ENCODE results near the gene HAUS8.
"Not testable (repeated sequence)": the region's sequence is repeated elsewhere in the genome, so short reads cannot be mapped to it uniquely, and the experiment has no call there.

The HAUS8 gene, protein sequence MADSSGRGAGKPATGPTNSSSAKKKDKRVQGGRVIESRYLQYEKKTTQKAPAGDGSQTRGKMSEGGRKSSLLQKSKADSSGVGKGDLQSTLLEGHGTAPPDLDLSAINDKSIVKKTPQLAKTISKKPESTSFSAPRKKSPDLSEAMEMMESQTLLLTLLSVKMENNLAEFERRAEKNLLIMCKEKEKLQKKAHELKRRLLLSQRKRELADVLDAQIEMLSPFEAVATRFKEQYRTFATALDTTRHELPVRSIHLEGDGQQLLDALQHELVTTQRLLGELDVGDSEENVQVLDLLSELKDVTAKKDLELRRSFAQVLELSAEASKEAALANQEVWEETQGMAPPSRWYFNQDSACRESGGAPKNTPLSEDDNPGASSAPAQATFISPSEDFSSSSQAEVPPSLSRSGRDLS

DNA sequence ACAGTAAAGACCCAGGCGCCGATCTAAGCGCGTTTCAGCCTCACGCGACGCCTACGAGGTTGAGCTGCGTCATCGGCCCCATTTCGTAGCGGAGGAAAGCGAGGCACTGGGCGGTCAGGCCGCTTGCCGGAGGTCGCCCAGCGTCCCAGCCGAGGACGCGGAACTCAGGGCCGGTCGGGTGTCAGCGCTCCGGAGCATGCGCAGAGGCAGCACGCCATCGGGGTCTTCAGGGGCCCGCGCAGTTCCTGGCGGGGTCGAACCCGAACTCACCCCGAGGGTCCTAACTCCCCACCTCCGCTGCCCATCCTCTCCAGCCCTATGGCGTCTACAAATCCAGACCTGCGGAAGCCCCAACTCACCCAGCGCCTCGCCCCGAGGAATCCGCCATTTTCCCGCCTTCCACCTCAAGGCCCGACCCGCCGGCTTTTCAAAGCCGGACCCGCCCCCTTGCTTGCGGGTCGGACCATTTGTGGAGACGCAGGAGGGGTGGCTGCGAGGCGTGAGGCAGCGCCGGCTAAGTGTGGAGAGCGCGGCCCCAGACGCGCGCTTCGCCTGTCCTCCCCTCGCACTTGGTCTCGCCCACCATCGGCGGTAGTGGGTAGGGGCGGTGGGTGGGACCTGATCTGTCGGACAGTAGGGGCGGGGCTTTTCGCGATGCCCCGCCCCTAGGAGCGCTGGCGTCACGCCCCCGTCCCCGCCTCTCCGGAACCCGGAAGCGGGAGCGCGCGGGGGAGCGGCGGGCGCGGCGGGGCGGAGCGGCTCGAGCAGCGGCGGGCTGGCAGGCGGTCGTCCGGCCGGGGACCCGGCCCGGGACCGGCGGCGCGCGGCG is at the start of gene HAUS8, which contains the start of gene MYO9B:
HAUS8 (minus strand) TSS at position 418 of the 829 bp plus-strand sequence; CDS start at position 388, 30 bp downstream.
MYO9B (plus strand) TSS at position 743 of the 829 bp plus-strand sequence. CDS start 25,941 bp downstream, outside the sequence.
- peak; percentile 96 for DNase-seq

- no peak for DNase-seq
These were observed 48.8 kb upstream of the HAUS8 start for GRCh38 chr19:17124025-17124424.

- no peak for DNase-seq
These were observed 47.8 kb upstream of the HAUS8 start for GRCh38 chr19:17123041-17123440.

- no peak for DNase-seq
These were observed 46.6 kb upstream of the HAUS8 start for GRCh38 chr19:17121736-17122293.

- no peak for DNase-seq
These were observed 43.7 kb upstream of the HAUS8 start for GRCh38 chr19:17118957-17119356.

DNA sequence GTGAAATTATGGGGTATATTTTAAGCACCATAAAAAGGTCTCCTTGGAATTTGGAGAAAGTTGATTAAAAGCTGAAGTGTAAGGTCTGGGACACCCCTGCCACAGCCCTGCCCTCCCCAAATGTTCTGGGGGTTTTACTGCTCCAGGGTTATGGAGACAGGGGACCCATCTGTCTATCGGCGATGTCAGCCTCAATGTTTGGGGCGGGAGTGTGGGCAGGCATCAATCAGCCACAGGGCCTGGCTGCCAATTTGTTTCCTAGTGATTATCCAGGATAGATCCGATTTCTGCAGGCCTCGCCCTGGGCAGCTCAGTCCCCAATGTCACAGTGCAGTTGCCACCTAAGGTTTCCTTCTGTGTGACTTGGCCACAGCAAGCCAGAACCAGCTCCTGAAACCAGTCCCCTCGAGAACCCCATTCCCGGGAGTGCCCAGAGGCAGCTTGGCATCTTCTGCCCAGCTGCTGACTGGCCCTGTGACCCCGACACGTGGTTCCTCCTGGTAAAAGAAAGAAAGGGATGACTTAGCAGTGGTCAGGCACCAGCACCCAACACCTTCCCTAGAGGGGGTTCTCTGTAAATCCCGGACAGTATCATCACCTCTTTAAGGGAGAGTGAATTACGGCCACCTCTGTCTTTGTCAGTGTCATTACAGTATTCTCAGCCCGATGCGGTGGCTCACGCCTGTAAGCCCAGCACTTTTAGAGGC is 41.9 kb upstream of the HAUS8 start:
- DNase-seq = no peak

- DNase-seq = no peak
These were observed 39.2 kb upstream of the HAUS8 start for GRCh38 chr19:17114414-17114831.

GRCh38 chr19:17113127-17113785 is 38.0 kb upstream of the HAUS8 start:
- DNase-seq = no peak

- no peak for DNase-seq
These were observed 37.4 kb upstream of the HAUS8 start for GRCh38 chr19:17112700-17113099.

- DNase-seq = no peak
These were observed 37.0 kb upstream of the HAUS8 start for GRCh38 chr19:17112271-17112670.

- no peak for DNase-seq
These were observed 36.5 kb upstream of the HAUS8 start for GRCh38 chr19:17111766-17112165.

DNA sequence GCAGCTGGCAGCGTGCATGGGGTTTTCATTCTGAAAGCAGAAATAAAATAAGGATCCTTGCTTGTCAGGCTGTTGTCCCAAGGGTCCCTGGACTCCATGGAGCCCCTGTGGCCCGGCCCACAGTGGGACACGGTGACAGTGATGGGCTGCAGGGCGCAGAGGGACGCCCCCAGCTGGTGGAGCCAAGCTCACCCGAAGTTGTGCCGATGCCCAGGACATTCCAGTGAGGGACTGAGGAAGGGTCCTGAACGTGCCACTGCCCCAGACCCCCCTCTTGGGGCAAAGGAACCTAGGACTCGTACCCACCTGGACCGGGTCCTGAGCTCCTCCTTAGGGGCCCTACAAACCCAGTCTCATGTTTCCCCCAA is 35.3 kb upstream of the HAUS8 start:
- DNase-seq = no peak

GRCh38 chr19:17109962-17110598 is 34.8 kb upstream of the HAUS8 start:
- DNase-seq = no peak

- DNase-seq = no peak
These were observed 34.0 kb upstream of the HAUS8 start for GRCh38 chr19:17109300-17109699.

GRCh38 chr19:17108453-17108784 is 33.2 kb upstream of the HAUS8 start:
- DNase-seq = no peak

- no peak for DNase-seq
These were observed 32.5 kb upstream of the HAUS8 start for GRCh38 chr19:17107546-17108452.

GRCh38 chr19:17106964-17107363 is 31.7 kb upstream of the HAUS8 start:
- DNase-seq = not testable (repeated sequence)

DNA sequence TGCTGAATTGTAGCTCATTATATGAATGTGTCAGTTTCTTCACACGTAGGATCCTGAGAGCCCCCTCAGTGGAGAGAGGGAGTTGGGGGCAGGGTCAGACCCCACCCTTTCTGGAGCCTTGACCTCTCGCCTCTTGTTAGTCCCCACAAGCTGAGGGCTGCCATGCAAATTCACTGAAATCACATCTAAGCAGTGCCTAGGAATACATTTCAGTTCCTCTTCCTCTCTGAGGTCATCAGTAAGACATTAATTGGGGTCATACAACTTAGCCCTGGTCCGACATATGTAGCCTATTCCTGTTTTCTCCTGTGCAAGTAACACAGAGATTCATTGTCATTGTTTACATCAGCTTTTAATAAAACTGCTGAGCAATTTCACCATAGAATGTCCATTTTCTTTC is 30.3 kb upstream of the HAUS8 start:
- no peak for DNase-seq

GRCh38 chr19:17104679-17105078 is 29.4 kb upstream of the HAUS8 start:
- no peak for DNase-seq

DNA sequence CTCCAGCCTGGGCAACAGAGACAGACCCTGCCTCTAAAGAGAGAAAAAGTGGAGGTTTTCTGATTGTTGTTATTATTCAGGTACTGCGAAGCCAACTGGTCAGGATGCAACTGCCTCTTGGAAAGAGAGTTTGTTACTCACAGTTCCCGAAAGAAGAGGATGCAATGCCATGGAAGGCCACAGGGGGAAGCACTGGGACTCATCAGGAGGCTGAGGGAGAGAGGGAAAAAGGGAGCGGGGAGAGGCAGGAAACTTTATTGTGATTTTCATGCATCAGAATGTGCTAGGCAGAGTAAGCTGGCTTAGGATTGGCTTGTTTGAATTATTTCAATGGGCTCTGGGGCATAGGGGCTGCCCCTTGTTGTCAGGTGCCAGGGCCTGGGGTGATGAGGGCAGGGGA is 27.9 kb upstream of the HAUS8 start:
- no peak for DNase-seq

All from NCI-H1105 treated with DMSO at 0.1 percent for 48 hours (cell line).